Endodermal cell (in vitro differentiated cells): Measurements from ENCODE around the gene CACNA1E. TPM values are rescaled to one million over a fixed set of nuclear protein-coding genes. Genes with fewer than 3 reads are reported as not detected.

Experiments
- DNase-seq: peaks from one replicate; pipeline ENCODE4 v3.0.0-alpha.2; 2017
- H3K27ac ChIP-seq: 2 replicates; pipeline ENCODE4 v1.5.1; 2013; ENCODE audit warnings: mild to moderate bottlenecking, low read depth, low read length, moderate library complexity
- H3K27me3 ChIP-seq: 2 replicates; pipeline ENCODE4 v1.6.1; 2013; ENCODE audit warnings: mild to moderate bottlenecking, low read length, moderate library complexity; ENCODE audit not compliant: insufficient read depth, control insufficient read depth, poor library complexity, severe bottlenecking
- H3K36me3 ChIP-seq: 2 replicates; pipeline ENCODE4 v1.7.0; 2013; ENCODE audit warnings: mild to moderate bottlenecking, low read length, moderate library complexity; ENCODE audit not compliant: control insufficient read depth, insufficient read depth
- H3K4me1 ChIP-seq: one replicate; pipeline ENCODE4 v1.7.0; 2013; ENCODE audit warnings: low read length; ENCODE audit not compliant: control insufficient read depth, insufficient read depth
- H3K4me3 ChIP-seq: 2 replicates; pipeline ENCODE4 v1.5.1; 2013; ENCODE audit warnings: mild to moderate bottlenecking, low read length, moderate library complexity
- H3K9ac ChIP-seq: 2 replicates; pipeline ENCODE4 v1.6.1; 2013; ENCODE audit warnings: mild to moderate bottlenecking, low read length, moderate library complexity; ENCODE audit not compliant: poor library complexity, severe bottlenecking; ENCODE audit errors: extremely low read depth
- H3K9me3 ChIP-seq: 2 replicates; pipeline ENCODE4 v1.6.1; 2013; ENCODE audit warnings: mild to moderate bottlenecking, low read length, moderate library complexity; ENCODE audit not compliant: control insufficient read depth
- H3K27ac Mint-ChIP-seq: 2 replicates; pipeline ENCODE4 v1.8.0; 2020; ENCODE audit warnings: mixed read lengths
- H3K27me3 Mint-ChIP-seq: 2 replicates; pipeline ENCODE4 v1.8.0; 2021; ENCODE audit warnings: mild to moderate bottlenecking, mixed read lengths; ENCODE audit not compliant: insufficient read depth
- H3K36me3 Mint-ChIP-seq: 2 replicates; pipeline ENCODE4 v1.8.0; 2020; ENCODE audit warnings: low read depth, mixed read lengths
- H3K4me1 Mint-ChIP-seq: 2 replicates; pipeline ENCODE4 v1.8.0; 2020; ENCODE audit warnings: mixed read lengths
- H3K4me3 Mint-ChIP-seq: 2 replicates; pipeline ENCODE4 v1.8.0; 2020; ENCODE audit warnings: mild to moderate bottlenecking, moderate library complexity, mixed read lengths
- H3K9me3 Mint-ChIP-seq: 2 replicates; pipeline ENCODE4 v1.8.0; 2020; ENCODE audit warnings: mild to moderate bottlenecking, mixed read lengths
- CTCF ChIP-seq: fragments of 200-600 bp; sonication (generic); conservative IDR thresholded peaks from 2 replicates; pipeline ENCODE4 v1.5.0; 2021; ENCODE audit warnings: antibody characterized with exemption, mild to moderate bottlenecking
- WGBS, 2 experiments: methylation state at CpG; one replicate each; pipeline versions ENCODE4 v1.1.5 to v1.1.7; 2013; ENCODE audit warnings: missing lambda C conversion rate in 2 of 2, mixed read lengths in 1 of 2; ENCODE audit not compliant: insufficient coverage in 1 of 2, insufficient read length in 1 of 2; 5-methylcytosine and 5-hydroxymethylcytosine counted together
- total RNA-seq, 2 donors: library from RNA; stranded (reverse); fragmentation: NEBNext Ultra II Directional in 1 of 2; extraction: Animal tissue kit (Norgen Biotek cat#: 25700) in 1 of 2; gene quantifications; 2 replicates in 1 of 2; 3 replicates in 1 of 2; pipeline ENCODE4 v1.2.1, GENCODE V29; 2021

Gene CACNA1E
- total RNA-seq, 2 donors from 2014 or later, result 4.7 to 5.8 TPM

GRCh38 chr1:181488866-181489265 is 5.5 kb downstream of the CACNA1E start:
- no peak for TF ChIP-seq CTCF
- no peaks in the 10 kb centered on the region for H3K9me3 Mint-ChIP-seq
- H3K27me3 ChIP-seq, result peaks cover 100% of the 10 kb centered on the region
- H3K27ac ChIP-seq, result no peak overlapping the region
- H3K4me1 ChIP-seq, result no peaks in the 10 kb centered on the region
- no peak overlapping the region for H3K27ac Mint-ChIP-seq
- H3K27me3 Mint-ChIP-seq, result peaks cover 96% of the 10 kb centered on the region
- H3K4me1 Mint-ChIP-seq, result peaks cover 13% of the 10 kb centered on the region
- H3K36me3 ChIP-seq, result peaks cover 4% of the 10 kb centered on the region
- H3K9me3 ChIP-seq, result no peaks in the 10 kb centered on the region
- H3K4me3 ChIP-seq, result no peak overlapping the region
- 89 to 100% methylated on average over 1 of the region's 1 CpG for WGBS, 2 experiments
- no peak for DNase-seq
- no peak overlapping the region for H3K4me3 Mint-ChIP-seq
- H3K36me3 Mint-ChIP-seq, result peaks cover 2% of the 10 kb centered on the region
- no peak overlapping the region for H3K9ac ChIP-seq

- Histone ChIP-seq H3K36me3 (peaks cover 4% of the 10 kb centered on the region), H3K27me3 (peaks cover 86% of the 10 kb centered on the region), H3K4me1 (peaks cover 3% of the 10 kb centered on the region), H3K4me3 (no peak overlapping the region), H3K27ac (no peak overlapping the region), H3K9me3 (no peaks in the 10 kb centered on the region), H3K9ac (no peak overlapping the region)
- peaks cover 87% of the 10 kb centered on the region for H3K27me3 Mint-ChIP-seq
- DNase-seq, result no peak
- TF ChIP-seq CTCF, result no peak
- no peak overlapping the region for H3K4me3 Mint-ChIP-seq
- peaks cover 14% of the 10 kb centered on the region for H3K4me1 Mint-ChIP-seq
- WGBS, 2 experiments, result 88% methylated on average over 2 of the region's 2 CpGs; no CpG with 5 or more reads in 1 of the 2 experiments
- no peaks in the 10 kb centered on the region for H3K36me3 Mint-ChIP-seq
- no peaks in the 10 kb centered on the region for H3K9me3 Mint-ChIP-seq
- H3K27ac Mint-ChIP-seq, result no peak overlapping the region
Observed at GRCh38 chr1:181490276-181490675, 7.0 kb downstream of the CACNA1E start.

- Histone ChIP-seq H3K4me1 (peaks cover 3% of the 10 kb centered on the region), H3K36me3 (peaks cover 4% of the 10 kb centered on the region), H3K27me3 (peaks cover 78% of the 10 kb centered on the region), H3K9ac (no peak overlapping the region), H3K4me3 (no peak overlapping the region), H3K9me3 (no peaks in the 10 kb centered on the region), H3K27ac (no peak overlapping the region)
- Mint-ChIP-seq H3K4me1 (peaks cover 13% of the 10 kb centered on the region), H3K9me3 (no peaks in the 10 kb centered on the region), H3K27ac (no peak overlapping the region), H3K36me3 (no peaks in the 10 kb centered on the region), H3K27me3 (peaks cover 81% of the 10 kb centered on the region), H3K4me3 (no peak overlapping the region)
- no peak for TF ChIP-seq CTCF
- WGBS, 2 experiments, result 85 to 87% methylated on average over 6 to 8 of the region's 8 CpGs
- DNase-seq, result peak; percentile 3
Observed at GRCh38 chr1:181490740-181491712, 7.7 kb downstream of the CACNA1E start.
